Loucy (cell line): ENCODE measurements around the gene OR7C1.
"Not testable (repeated sequence)": the region's sequence is repeated elsewhere in the genome, so short reads cannot be mapped to it uniquely, and the experiment has no call there.

Source experiments
- H2AFZ ChIP-seq: fragments of 200-600 bp; sonication (generic); 2 replicates; pipeline ENCODE4 v1.6.0; 2016; ENCODE audit warnings: antibody characterized with exemption, mild to moderate bottlenecking, low read length, moderate library complexity
- H3F3A ChIP-seq: fragments of 200-600 bp; 2 replicates; pipeline ENCODE4 v1.6.0; 2016; ENCODE audit warnings: antibody characterized with exemption, low read depth, mild to moderate bottlenecking
- H3K27me3 ChIP-seq: fragments of 200-600 bp; sonication (generic); 2 replicates; pipeline ENCODE4 v1.6.1; 2014; ENCODE audit warnings: low read length, mild to moderate bottlenecking; ENCODE audit not compliant: insufficient read depth, poor library complexity, severe bottlenecking
- H3K36me3 ChIP-seq: fragments of 200-600 bp; sonication (generic); 2 replicates; pipeline ENCODE4 v1.6.1; 2016; ENCODE audit warnings: low read length; ENCODE audit not compliant: insufficient read depth
- H3K4me1 ChIP-seq: fragments of 200-600 bp; sonication (generic); 2 replicates; pipeline ENCODE4 v1.5.1; 2014; ENCODE audit warnings: low read length, mild to moderate bottlenecking; ENCODE audit not compliant: insufficient read depth, poor library complexity, severe bottlenecking
- H3K4me2 ChIP-seq: fragments of 200-600 bp; sonication (generic); 2 replicates; pipeline ENCODE4 v1.6.0; 2014; ENCODE audit warnings: antibody characterized with exemption, low read length, low read depth, mild to moderate bottlenecking; ENCODE audit not compliant: poor library complexity, severe bottlenecking
- H3K4me3 ChIP-seq: fragments of 200-600 bp; sonication (generic); 2 replicates; pipeline ENCODE4 v1.5.1; 2014; ENCODE audit warnings: low read length, mild to moderate bottlenecking, mixed read lengths; ENCODE audit not compliant: poor library complexity, severe bottlenecking
- H3K79me2 ChIP-seq: fragments of 200-600 bp; sonication (generic); 2 replicates; pipeline ENCODE4 v1.6.1; 2014; ENCODE audit warnings: low read length; ENCODE audit not compliant: insufficient read depth
- H3K9ac ChIP-seq: fragments of 200-600 bp; sonication (generic); 2 replicates; pipeline ENCODE4 v1.6.0; 2014; ENCODE audit warnings: mild to moderate bottlenecking, low read depth, low read length, moderate library complexity; ENCODE audit not compliant: poor library complexity, severe bottlenecking
- H3K9me2 ChIP-seq: fragments of 200-600 bp; sonication (generic); replicated peaks from 2 replicates; pipeline ENCODE4 v1.6.1; 2016; ENCODE audit warnings: low read depth, low read length, mixed read lengths
- H3K9me3 ChIP-seq: fragments of 200-600 bp; sonication (generic); 2 replicates; pipeline ENCODE4 v1.6.1; 2014; ENCODE audit warnings: mild to moderate bottlenecking, antibody characterized with exemption, low read length, low read depth; ENCODE audit not compliant: insufficient read depth
- H4K20me1 ChIP-seq: fragments of 200-600 bp; sonication (generic); 2 replicates; pipeline ENCODE4 v1.6.0; 2014; ENCODE audit warnings: antibody characterized with exemption, low read length, mild to moderate bottlenecking; ENCODE audit not compliant: insufficient read depth, poor library complexity, severe bottlenecking
- EZH2phosphoT487 ChIP-seq: fragments of 200-600 bp; IDR thresholded peaks from 2 replicates; pipeline ENCODE4 v1.6.1; 2018; ENCODE audit warnings: antibody characterized with exemption, mild to moderate bottlenecking, moderate library complexity, borderline replicate concordance
- TF ChIP-seq, protein P1 (sequence below): fragments of 200-600 bp; sonication (generic); conservative IDR thresholded peaks from 2 replicates; pipeline ENCODE4 v1.5.1; 2014; ENCODE audit warnings: mild to moderate bottlenecking, antibody characterized with exemption, low read length

The OR7C1 gene

DNA sequence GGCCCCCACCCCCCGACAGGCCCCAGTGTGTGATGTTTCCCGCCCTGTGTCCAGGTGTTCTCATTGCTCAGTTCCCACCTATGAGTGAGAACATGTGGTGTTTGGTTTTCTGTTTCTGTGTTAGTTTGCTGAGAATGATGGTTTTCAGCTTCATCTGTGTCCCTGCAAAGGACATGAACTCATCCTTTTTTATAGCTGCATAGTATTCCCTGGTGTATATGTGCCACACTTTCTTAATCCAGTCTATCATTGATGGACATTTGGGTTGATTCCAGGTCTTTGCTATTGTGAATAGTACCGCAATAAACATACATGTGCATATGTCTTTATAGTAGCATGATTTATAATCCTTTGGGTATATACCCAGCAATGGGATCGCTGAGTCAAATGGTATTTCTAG, 57.3 kb downstream of the OR7C1 start:
- not testable (repeated sequence) for H3F3A ChIP-seq, H4K20me1 ChIP-seq, H3K4me1 ChIP-seq, H3K27me3 ChIP-seq, H3K9me3 ChIP-seq, H2AFZ ChIP-seq, H3K4me2 ChIP-seq, H3K9me2 ChIP-seq, H3K36me3 ChIP-seq, H3K4me3 ChIP-seq, H3K9ac ChIP-seq
- H3K79me2 ChIP-seq: peaks cover 20% of the 10 kb centered on the region

DNA sequence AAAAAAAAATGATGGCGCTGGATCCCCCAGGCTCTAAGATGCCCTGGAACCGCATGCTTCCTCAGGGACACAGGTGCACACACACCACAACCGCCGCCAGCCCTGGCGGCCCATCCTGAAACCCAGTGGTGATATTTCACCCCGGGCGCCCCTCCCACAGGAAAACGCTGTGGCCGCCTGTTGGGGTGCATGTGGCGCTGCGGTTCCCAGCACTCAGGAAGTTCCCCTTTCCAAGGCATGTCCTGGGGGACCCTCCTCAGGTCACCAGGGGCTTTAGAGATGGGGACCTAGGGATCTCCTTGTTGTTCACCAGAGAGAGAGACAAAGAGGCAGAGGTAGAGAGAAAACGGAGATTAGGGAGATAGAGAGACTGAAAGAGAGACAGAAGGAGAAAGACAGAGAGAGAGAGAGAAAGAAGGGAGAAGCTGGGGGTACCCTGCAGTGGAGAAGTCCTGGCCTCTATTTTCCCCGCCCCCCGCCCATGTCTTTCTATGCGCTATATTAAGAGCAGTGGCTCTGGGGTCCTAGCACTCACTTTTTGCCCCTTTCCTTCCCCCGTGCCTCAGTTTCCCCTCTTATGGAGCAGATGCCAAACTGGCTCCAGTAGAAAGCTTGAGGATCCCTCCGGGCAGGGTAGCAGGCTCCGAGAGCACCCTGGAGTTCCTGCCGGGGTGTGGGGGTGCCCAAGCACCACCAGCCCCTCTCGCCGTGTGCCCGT, 59.0 kb downstream of the OR7C1 start:
- Histone ChIP-seq H3K4me3 (peak overlapping the region; percentile 77), H3K79me2 (peaks cover 28% of the 10 kb centered on the region), H3K4me1 (peaks cover 16% of the 10 kb centered on the region), H4K20me1 (peaks cover 9% of the 10 kb centered on the region), H3F3A (peaks cover 2% of the 10 kb centered on the region; the same call in 1 of the 2 replicates), H3K36me3 (peaks cover 10% of the 10 kb centered on the region; the same call in 1 of the 2 replicates), H3K9ac (peak overlapping the region; percentile 78), H2AFZ (peak overlapping the region; percentile 64), H3K27me3 (no peaks in the 10 kb centered on the region), H3K4me2 (peak overlapping the region; percentile 76), H3K9me3 (no peaks in the 10 kb centered on the region), H3K9me2 (no peaks in the 10 kb centered on the region)
- no peak for TF ChIP-seq EZH2phosphoT487
- TF ChIP-seq, protein P1, sequence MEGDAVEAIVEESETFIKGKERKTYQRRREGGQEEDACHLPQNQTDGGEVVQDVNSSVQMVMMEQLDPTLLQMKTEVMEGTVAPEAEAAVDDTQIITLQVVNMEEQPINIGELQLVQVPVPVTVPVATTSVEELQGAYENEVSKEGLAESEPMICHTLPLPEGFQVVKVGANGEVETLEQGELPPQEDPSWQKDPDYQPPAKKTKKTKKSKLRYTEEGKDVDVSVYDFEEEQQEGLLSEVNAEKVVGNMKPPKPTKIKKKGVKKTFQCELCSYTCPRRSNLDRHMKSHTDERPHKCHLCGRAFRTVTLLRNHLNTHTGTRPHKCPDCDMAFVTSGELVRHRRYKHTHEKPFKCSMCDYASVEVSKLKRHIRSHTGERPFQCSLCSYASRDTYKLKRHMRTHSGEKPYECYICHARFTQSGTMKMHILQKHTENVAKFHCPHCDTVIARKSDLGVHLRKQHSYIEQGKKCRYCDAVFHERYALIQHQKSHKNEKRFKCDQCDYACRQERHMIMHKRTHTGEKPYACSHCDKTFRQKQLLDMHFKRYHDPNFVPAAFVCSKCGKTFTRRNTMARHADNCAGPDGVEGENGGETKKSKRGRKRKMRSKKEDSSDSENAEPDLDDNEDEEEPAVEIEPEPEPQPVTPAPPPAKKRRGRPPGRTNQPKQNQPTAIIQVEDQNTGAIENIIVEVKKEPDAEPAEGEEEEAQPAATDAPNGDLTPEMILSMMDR: no peak; the same call in 1 of the 2 replicates

GRCh38 chr19:14775326-14775725, 59.7 kb downstream of the OR7C1 start:
- H3K9me2 ChIP-seq, H3K27me3 ChIP-seq, H4K20me1 ChIP-seq, H3K9me3 ChIP-seq, H3F3A ChIP-seq: not testable (repeated sequence)
- Histone ChIP-seq H2AFZ (peak overlapping the region; percentile 64; the same call in 1 of the 2 replicates), H3K4me2 (peak overlapping the region; percentile 76), H3K4me3 (peak overlapping the region; percentile 77), H3K36me3 (peaks cover 14% of the 10 kb centered on the region; the same call in 1 of the 2 replicates), H3K9ac (peak overlapping the region; percentile 78), H3K79me2 (peaks cover 28% of the 10 kb centered on the region), H3K4me1 (peaks cover 17% of the 10 kb centered on the region)

DNA sequence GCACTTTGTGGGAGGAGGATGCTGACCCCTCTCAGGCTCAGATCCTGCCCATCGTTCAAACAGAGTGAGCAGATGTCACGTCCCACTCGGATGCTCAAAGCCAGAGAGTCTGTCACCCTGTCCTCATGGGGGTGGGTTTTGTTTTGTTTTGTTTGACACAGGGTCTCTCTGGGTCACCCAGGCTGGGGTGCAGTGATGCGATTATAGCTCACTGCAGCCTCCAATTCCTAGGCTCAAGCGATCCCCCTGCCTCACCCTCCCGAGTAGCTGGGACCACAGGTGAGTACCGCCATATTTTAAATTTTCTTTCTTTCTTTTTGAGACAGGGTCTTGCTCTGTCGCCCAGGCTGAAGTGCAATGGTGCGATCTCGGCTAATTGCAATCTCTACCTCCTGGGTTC, 60.6 kb downstream of the OR7C1 start:
- H3K9ac ChIP-seq: no peak overlapping the region
- peaks cover 17% of the 10 kb centered on the region for H3K4me1 ChIP-seq
- H3K36me3 ChIP-seq: peaks cover 22% of the 10 kb centered on the region; the same call in 1 of the 2 replicates
- no peaks in the 10 kb centered on the region for H3K9me2 ChIP-seq
- no peak for TF ChIP-seq EZH2phosphoT487
- H2AFZ ChIP-seq: no peak overlapping the region
- peaks cover 2% of the 10 kb centered on the region; the same call in 1 of the 2 replicates for H3F3A ChIP-seq
- H3K4me2 ChIP-seq: peak overlapping the region; percentile 76
- peaks cover 9% of the 10 kb centered on the region for H4K20me1 ChIP-seq
- H3K79me2 ChIP-seq: peaks cover 28% of the 10 kb centered on the region
- H3K4me3 ChIP-seq: peak overlapping the region; percentile 44
- no peaks in the 10 kb centered on the region for H3K27me3 ChIP-seq
- H3K9me3 ChIP-seq: no peaks in the 10 kb centered on the region

- Histone ChIP-seq H3K79me2 (peaks cover 30% of the 10 kb centered on the region), H3K36me3 (peaks cover 28% of the 10 kb centered on the region; the same call in 1 of the 2 replicates), H3K4me1 (peaks cover 17% of the 10 kb centered on the region)
- not testable (repeated sequence) for H3K4me2 ChIP-seq, H3K9me3 ChIP-seq, H3K9me2 ChIP-seq, H3K4me3 ChIP-seq, H3K27me3 ChIP-seq, H4K20me1 ChIP-seq, H2AFZ ChIP-seq, H3K9ac ChIP-seq, H3F3A ChIP-seq
Measured at GRCh38 chr19:14773722-14774121, 61.3 kb downstream of the OR7C1 start.
